22Rv1 (cell line): ENCODE data around the gene RBM33.

Source experiments
- ZFX ChIP-seq: fragments of 450-650 bp; IDR thresholded peaks from 2 replicates; pipeline ENCODE4 v1.6.1; 2017; ENCODE audit warnings: antibody characterized with exemption, borderline replicate concordance
- TF ChIP-seq, protein P1 (sequence below): fragments of 450-650 bp; IDR thresholded peaks from 2 replicates; pipeline ENCODE4 v1.5.1; 2017; ENCODE audit warnings: mild to moderate bottlenecking

DNA sequence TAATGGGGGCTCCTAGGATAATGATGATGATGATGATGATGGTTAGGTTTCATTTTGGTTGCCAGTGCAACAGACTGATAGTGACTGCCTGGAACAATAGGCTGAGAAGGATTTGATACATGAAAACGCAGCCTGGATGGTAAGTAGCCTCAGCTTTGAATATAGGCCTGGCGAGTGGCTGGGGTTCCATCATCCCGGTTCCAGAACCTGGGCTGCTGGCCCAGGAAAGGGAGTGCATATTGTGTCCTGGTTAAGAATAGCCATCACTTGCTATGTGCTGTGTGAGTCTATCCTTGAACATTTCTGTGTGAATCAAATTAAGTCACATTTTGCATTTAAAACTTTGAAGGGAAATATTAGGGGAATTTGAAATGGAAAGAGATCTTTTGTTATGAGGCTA is 105.1 kb downstream of the RBM33 start:
- TF ChIP-seq, protein P1, sequence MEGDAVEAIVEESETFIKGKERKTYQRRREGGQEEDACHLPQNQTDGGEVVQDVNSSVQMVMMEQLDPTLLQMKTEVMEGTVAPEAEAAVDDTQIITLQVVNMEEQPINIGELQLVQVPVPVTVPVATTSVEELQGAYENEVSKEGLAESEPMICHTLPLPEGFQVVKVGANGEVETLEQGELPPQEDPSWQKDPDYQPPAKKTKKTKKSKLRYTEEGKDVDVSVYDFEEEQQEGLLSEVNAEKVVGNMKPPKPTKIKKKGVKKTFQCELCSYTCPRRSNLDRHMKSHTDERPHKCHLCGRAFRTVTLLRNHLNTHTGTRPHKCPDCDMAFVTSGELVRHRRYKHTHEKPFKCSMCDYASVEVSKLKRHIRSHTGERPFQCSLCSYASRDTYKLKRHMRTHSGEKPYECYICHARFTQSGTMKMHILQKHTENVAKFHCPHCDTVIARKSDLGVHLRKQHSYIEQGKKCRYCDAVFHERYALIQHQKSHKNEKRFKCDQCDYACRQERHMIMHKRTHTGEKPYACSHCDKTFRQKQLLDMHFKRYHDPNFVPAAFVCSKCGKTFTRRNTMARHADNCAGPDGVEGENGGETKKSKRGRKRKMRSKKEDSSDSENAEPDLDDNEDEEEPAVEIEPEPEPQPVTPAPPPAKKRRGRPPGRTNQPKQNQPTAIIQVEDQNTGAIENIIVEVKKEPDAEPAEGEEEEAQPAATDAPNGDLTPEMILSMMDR, result no peak
- no peak for TF ChIP-seq ZFX
